ENCODE results near the gene ITFG2.

ITFG2 gene

DNA sequence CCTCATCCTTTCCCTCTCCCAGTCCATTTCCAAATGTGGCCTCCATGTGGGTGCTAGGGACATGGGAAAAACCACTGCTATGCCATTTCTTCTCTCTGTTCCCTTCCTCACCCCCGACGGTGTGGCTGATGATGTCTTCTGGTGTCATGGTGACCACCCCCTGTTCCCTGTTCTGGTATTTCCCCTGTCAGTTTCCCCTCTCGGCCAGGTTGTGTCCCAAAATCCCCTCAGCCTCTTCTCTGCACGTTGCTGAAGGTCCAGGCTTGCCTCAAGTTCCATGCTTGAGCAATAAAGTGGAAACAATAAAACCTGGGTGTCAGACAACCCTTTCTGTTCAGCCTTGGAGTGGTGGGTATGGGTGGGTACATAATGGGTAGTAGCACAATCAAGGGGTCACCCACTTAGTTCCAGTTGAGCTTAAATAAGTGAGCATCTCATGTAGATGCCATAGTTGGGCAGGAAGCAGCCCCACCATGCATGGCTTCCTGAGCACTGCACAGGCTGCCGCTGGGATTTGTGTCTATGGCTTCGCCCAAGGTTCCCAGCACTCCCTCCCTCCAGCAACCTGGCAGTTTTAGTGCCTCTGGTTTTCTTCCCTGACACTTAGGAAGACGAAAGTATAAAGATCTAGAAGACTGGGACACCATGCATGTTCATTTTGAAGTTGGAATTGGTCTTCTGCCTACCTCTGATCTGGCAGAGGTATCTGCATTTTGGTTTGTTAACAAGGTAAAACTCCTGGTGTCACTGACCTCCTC lies 8.7 kb upstream of the ITFG2 start:
- intact Hi-C loops (cut with micrococcal nuclease): no loop called here
- Mint-ChIP-seq H3K27ac (peak overlapping the region; percentile 20), H3K4me3 (no peak overlapping the region), H3K4me1 (ENCODE audit: low read depth) (peaks cover 5% of the 10 kb centered on the region), H3K9me3 (no peaks in the 10 kb centered on the region), H3K36me3 (ENCODE audit: low read depth) (peaks cover 87% of the 10 kb centered on the region), H3K27me3 (no peaks in the 10 kb centered on the region)

DNA sequence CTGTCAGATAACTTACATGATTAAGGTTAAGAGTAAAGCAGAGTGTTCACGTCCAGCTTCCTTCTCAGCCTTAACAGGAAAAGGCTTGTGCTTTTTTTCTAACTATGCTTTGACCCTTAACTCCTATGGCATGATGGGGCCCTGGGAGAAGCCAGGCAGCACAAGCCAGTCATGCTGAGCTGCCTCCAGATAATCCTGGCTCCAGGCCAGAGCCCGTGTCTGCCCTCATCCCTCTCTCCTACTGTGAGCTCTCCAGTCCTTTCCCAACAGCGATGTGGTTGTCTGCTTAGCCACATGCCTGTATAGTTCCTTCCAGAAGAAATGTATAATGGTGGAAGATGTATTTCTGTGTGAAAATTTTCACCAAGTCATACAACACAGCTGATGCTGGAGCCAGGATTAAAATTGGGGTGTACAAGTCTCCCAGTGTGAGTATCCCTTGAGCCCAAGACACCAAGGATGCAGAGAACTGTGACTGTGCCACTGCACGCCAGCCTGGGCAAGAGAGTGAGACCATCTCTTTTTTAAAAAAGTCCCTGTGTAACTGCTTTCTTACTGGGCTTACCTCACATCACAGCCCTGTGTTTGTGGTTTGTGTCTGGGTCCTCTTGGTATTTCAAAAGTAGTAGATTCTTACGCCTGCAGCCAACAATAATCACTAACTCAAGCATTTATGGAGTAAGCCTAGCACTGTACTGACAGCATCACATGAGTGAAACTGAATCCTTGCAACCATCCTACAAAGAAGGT lies 7.9 kb upstream of the ITFG2 start:
- peaks cover 5% of the 10 kb centered on the region for H3K4me1 Mint-ChIP-seq (ENCODE audit: low read depth)
- no peaks in the 10 kb centered on the region for H3K9me3 Mint-ChIP-seq
- peaks cover 79% of the 10 kb centered on the region for H3K36me3 Mint-ChIP-seq (ENCODE audit: low read depth)
- intact Hi-C loops (cut with micrococcal nuclease): no loop called here
- peak overlapping the region; percentile 20 for H3K27ac Mint-ChIP-seq
- H3K4me3 Mint-ChIP-seq: no peak overlapping the region
- no peaks in the 10 kb centered on the region for H3K27me3 Mint-ChIP-seq

DNA sequence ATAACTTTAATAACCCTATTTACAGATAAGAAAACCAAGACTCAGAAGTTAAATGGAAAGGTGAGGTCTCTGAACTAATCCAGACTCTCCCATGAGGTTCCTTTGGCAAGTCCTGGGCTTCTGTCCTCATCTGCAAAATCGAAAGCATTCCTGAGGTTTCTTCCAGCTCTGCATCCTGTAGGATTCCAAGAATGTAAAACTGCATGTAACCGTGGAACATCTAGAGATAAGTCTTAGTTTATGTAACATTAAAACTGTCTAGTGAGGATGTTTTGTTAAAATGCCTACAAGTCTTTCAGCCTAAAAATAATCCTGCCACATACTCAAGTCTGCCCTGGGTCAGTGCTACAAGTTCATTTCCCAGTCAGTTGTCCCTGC lies 7.3 kb upstream of the ITFG2 start:
- Mint-ChIP-seq H3K27ac (no peak overlapping the region), H3K27me3 (no peaks in the 10 kb centered on the region), H3K9me3 (no peaks in the 10 kb centered on the region), H3K4me1 (ENCODE audit: low read depth) (peaks cover 5% of the 10 kb centered on the region), H3K36me3 (ENCODE audit: low read depth) (peaks cover 74% of the 10 kb centered on the region), H3K4me3 (no peak overlapping the region)
- intact Hi-C loops (cut with micrococcal nuclease): no loop called here

DNA sequence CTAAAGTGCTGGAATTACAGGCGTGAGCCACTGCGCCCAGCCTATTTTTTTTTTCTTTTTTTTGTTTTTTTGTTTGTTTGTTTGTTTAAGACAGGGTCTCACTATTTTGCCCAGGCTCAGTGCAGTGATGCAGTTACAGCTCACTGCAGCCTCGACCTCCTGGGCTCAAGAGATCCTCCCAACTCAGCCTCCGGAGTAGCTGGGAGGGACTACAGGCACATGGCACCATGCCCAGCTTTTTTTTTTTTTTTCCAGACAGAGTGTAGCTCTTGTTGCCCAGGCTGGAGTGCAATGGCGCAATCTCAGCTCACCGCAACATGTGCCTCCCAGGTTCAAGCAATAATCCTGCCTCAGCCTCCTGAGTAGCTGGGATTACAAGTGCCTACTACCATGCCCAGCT lies 5.8 kb upstream of the ITFG2 start:
- Mint-ChIP-seq H3K4me1 (ENCODE audit: low read depth) (peaks cover 5% of the 10 kb centered on the region), H3K36me3 (ENCODE audit: low read depth) (peaks cover 58% of the 10 kb centered on the region), H3K27me3 (no peaks in the 10 kb centered on the region), H3K4me3 (no peak overlapping the region), H3K27ac (no peak overlapping the region), H3K9me3 (no peaks in the 10 kb centered on the region)
- intact Hi-C loops (cut with micrococcal nuclease): no loop called here

DNA sequence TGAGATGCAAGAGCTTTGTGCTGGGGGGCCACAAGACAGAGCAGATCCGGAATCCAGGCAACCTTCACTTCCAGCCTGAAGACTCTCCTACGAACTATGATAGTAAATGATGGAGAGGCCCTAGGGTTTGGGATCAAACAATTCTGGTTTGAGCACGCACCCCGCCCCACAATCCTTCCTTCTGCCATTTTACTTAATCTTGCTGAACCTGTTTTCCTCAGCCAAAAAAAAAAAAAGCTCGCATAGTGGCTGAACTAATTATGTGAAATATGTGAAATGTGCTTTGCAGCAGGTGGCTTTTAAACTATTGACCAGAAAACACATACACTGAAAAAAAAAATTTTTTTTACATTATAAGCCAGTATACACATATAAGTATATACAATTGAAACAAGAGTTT lies 667 bp upstream of the ITFG2 start:
- no peaks in the 10 kb centered on the region for H3K27me3 Mint-ChIP-seq
- H3K4me3 Mint-ChIP-seq: peak overlapping the region; percentile 9
- H3K4me1 Mint-ChIP-seq (ENCODE audit: low read depth): peaks cover 17% of the 10 kb centered on the region
- H3K36me3 Mint-ChIP-seq (ENCODE audit: low read depth): peaks cover 45% of the 10 kb centered on the region
- intact Hi-C loops (cut with micrococcal nuclease): loop anchor here (2.0 kb wide), 1 partner anchor 67 kb away; no protein-coding TSS in a partner anchor
- peak overlapping the region; percentile 99 for H3K27ac Mint-ChIP-seq
- H3K9me3 Mint-ChIP-seq: no peaks in the 10 kb centered on the region

DNA sequence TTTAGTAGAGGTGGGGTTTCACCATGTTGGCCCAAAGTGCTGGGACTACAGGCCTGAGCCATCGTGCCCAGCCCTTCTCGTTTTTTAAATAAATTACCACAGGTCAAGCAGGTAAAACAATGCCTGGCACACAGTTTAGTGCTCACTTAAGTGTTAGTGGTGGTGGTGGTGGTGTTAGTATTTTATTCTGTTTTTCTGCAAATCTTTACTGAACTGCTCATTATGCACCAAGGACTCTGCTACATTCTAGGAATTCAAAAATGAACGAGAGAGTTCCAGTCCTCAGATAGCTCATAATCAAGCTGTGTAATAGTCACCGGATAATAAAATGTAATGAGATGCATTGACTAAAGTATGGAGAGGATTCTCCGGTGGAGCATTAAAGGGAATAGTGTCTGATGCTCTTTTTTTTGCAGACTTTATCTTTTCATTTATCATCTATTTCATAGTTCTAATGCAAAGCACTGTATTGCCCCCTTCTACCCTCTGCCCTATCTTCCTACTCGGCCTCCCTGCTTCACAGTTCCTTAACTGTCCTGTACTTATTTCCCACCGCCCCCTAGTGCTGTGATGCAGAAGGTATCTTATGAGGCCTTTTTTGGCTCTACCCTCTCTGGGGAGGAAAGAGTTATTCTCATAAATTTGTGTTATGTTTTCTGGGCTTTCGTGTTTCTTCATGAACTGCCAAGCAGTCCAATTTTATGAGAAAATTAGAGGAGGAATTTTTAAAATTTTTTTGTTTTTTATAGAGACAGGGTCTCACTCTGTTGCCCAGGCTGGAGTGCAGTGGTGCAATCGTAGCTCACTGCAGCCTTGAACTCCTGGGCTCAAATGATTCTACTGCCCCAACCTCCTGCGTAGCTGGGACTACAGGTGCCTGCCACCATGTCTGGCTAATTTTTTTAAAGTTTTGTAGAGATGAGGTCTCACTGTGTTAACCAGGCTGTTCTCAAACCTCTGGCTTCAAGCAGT lies 1.0 kb downstream of the ITFG2 start:
- Mint-ChIP-seq H3K27me3 (no peaks in the 10 kb centered on the region), H3K9me3 (no peaks in the 10 kb centered on the region), H3K4me1 (ENCODE audit: low read depth) (peaks cover 17% of the 10 kb centered on the region), H3K36me3 (ENCODE audit: low read depth) (peaks cover 49% of the 10 kb centered on the region), H3K27ac (peak overlapping the region; percentile 99), H3K4me3 (peak overlapping the region; percentile 100)
- intact Hi-C loops (cut with micrococcal nuclease): loop anchor here (1.0 to 2.0 kb wide), 2 partner anchors 19 to 65 kb away; partner anchors contain the start of gene FKBP4

DNA sequence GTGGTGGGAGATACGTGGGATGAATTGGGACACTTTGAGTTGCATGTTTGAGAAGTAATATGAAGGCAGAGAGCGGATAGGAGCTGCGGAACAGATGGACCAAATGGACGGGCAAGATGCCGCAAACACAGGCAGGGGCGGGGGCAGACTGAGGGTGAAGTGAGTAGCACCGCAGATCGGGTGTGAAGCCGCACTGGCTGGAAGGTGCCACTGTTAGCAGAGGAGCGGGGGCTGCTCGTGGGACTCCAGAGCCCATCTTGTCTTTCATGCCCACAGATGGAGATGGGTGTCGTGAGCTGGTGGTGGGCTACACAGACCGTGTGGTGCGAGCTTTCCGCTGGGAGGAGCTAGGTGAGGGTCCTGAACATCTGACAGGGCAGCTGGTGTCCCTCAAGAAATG lies 7.3 kb downstream of the ITFG2 start:
- Mint-ChIP-seq H3K27me3 (no peaks in the 10 kb centered on the region), H3K36me3 (ENCODE audit: low read depth) (peaks cover 100% of the 10 kb centered on the region), H3K27ac (no peak overlapping the region), H3K9me3 (no peaks in the 10 kb centered on the region), H3K4me3 (no peak overlapping the region), H3K4me1 (ENCODE audit: low read depth) (peaks cover under 1% of the 10 kb centered on the region)
- intact Hi-C loops (cut with micrococcal nuclease): no loop called here

DNA sequence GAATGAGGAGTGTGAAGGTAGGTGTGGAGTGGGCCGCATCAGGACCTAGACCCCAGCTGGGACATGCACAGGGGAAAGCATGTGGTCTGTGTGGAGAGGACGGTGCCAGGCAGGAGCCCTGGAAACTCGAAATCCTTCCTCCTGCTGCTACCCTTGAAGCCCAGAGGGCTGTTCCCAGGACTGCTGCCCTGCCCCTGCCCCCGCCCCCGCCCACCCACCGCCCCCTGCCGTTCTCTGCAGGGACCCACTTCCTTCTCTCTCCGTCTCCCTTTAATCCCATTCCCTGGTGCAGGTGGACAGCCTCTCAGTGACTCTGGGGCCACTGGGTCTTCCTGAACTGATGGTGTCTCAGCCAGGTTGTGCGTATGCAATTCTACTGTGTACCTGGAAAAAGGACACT lies 8.0 kb downstream of the ITFG2 start:
- intact Hi-C loops (cut with micrococcal nuclease): no loop called here
- no peaks in the 10 kb centered on the region for H3K4me1 Mint-ChIP-seq (ENCODE audit: low read depth)
- H3K9me3 Mint-ChIP-seq: no peaks in the 10 kb centered on the region
- peaks cover 100% of the 10 kb centered on the region for H3K36me3 Mint-ChIP-seq (ENCODE audit: low read depth)
- H3K4me3 Mint-ChIP-seq: no peak overlapping the region
- H3K27me3 Mint-ChIP-seq: no peaks in the 10 kb centered on the region
- no peak overlapping the region for H3K27ac Mint-ChIP-seq

DNA sequence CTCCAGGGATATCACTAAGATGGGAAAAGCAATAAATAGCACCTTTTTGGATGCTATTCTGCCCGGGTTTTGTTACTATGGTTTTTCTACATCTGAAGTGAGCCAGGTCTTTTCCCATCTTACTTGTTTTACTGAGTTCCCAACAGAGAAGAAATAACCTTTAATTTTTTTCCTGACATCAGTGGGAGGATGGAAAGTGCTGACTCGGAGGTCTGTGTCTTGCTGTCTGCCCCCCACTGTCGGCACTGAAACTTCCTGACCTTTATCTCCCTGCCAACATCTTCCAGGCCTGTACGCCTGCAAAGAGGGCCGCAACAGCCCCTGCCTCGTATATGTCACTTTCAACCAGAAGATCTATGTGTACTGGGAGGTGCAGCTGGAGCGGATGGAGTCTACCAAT lies 11.0 kb downstream of the ITFG2 start:
- Mint-ChIP-seq H3K27me3 (no peaks in the 10 kb centered on the region), H3K4me1 (ENCODE audit: low read depth) (no peaks in the 10 kb centered on the region), H3K9me3 (no peaks in the 10 kb centered on the region), H3K27ac (no peak overlapping the region), H3K36me3 (ENCODE audit: low read depth) (peaks cover 100% of the 10 kb centered on the region), H3K4me3 (no peak overlapping the region)
- intact Hi-C loops (cut with micrococcal nuclease): no loop called here

DNA sequence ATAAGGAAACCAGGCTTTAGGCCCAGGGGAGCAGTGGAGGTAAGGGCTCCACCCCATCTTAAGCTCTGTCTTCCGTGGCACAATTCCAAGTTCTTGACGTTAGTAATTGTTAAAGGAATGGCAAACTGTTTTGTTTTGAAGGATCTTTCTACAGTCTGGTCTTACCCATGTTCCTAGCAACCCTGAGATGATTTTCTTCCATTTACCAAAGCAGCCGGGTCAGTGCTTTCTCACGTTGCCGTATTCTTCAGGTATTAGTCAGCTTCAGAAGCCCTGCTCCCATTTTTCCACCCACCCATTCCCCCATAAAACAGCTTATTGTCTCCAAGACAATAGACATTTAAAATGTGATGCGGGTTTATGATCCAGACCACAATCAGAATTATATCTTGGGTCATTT lies 12.1 kb downstream of the ITFG2 start:
- Mint-ChIP-seq H3K27me3 (no peaks in the 10 kb centered on the region), H3K9me3 (no peaks in the 10 kb centered on the region), H3K36me3 (ENCODE audit: low read depth) (peaks cover 100% of the 10 kb centered on the region), H3K4me1 (ENCODE audit: low read depth) (no peaks in the 10 kb centered on the region), H3K4me3 (no peak overlapping the region), H3K27ac (no peak overlapping the region)
- intact Hi-C loops (cut with micrococcal nuclease): no loop called here

DNA sequence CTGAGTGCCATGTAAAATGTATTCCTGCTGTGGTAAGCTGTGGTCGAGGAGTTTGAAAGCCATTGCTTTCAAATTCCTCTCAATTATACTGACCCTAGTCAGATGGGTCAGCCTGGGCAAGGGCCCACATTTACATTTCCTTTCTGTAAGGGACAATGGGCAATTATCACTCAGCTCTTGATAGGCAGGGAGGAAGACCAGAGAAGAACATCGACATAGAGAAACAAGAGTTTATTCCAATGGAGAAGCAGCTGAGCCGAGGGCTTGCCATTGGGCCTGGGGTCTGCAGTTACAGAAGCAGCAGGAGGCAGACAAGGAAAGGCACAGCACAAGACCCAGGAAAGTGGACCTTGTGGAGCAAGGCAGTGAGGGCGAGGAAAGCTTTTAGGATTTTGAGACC lies 12.7 kb downstream of the ITFG2 start:
- no peaks in the 10 kb centered on the region for H3K27me3 Mint-ChIP-seq
- intact Hi-C loops (cut with micrococcal nuclease): no loop called here
- H3K27ac Mint-ChIP-seq: no peak overlapping the region
- no peaks in the 10 kb centered on the region for H3K4me1 Mint-ChIP-seq (ENCODE audit: low read depth)
- H3K36me3 Mint-ChIP-seq (ENCODE audit: low read depth): peaks cover 100% of the 10 kb centered on the region
- no peak overlapping the region for H3K4me3 Mint-ChIP-seq
- H3K9me3 Mint-ChIP-seq: no peaks in the 10 kb centered on the region

DNA sequence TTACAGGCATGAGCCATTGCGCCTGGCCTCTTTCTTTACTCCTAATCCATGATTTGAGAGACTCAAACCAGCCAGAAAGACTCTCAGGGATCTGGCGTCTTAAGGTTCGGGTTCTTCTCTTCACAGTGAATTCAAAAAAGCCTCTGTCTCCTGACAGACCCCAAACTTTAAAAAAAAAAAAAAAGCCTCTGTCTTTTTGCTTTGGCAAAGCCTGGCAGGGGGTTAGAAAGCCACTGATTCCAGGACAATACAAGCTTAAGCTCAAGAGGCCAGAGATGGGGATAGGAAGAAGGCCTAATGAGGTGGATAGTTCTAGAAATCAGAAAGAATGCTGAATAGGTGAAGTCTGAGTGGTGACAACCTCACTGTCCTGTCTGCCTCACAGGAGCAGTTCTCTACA lies 13.6 kb downstream of the ITFG2 start:
- no peak overlapping the region for H3K4me3 Mint-ChIP-seq
- intact Hi-C loops (cut with micrococcal nuclease): no loop called here
- no peaks in the 10 kb centered on the region for H3K4me1 Mint-ChIP-seq (ENCODE audit: low read depth)
- H3K27ac Mint-ChIP-seq: no peak overlapping the region
- no peaks in the 10 kb centered on the region for H3K27me3 Mint-ChIP-seq
- H3K9me3 Mint-ChIP-seq: no peaks in the 10 kb centered on the region
- peaks cover 99% of the 10 kb centered on the region for H3K36me3 Mint-ChIP-seq (ENCODE audit: low read depth)

DNA sequence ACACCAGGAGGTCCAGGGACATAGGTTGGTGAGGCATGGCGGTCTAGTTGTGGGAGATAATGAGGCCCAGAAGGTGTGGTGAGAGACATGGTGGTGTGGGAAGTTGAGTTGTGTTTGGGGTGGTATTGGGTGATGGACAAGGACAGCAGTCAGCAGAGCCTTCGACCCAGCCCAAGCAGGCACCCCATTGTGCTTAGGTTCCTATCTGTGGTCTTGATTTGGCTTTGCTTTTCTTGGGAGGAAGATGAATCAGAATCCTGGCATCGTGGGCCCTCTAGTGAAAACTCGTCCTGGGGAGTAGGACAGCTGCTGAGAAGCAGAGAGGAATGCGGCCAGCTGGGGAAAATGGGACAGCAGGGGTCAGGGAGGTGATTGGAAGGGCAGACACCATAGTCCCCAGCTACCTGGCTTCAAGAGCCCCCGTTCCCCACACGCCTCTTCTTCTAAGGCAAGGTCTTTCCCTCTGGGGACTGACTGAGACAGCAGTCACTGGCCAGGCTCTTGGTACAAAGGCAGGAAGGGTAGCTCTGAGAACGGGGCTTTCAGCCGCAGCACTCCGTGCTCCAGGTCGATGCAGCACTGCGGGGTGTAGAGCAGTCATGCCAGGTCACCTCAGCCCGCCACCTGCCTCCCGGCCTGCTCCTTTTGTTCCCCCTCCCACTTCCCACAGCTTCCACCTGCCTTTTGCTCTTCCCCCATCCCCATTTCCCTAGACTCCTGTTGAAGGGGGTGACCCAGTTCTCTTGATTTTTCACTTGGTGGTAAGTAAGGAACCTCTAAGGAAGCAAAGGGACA lies 14.4 kb downstream of the ITFG2 start:
- H3K27ac Mint-ChIP-seq: no peak overlapping the region
- H3K36me3 Mint-ChIP-seq (ENCODE audit: low read depth): peaks cover 99% of the 10 kb centered on the region
- H3K9me3 Mint-ChIP-seq: no peaks in the 10 kb centered on the region

More for the DNA sequence above, 14.4 kb downstream of the ITFG2 start:
- Mint-ChIP-seq H3K27me3 (no peaks in the 10 kb centered on the region), H3K4me1 (ENCODE audit: low read depth) (no peaks in the 10 kb centered on the region), H3K4me3 (no peak overlapping the region)
- intact Hi-C loops (cut with micrococcal nuclease): no loop called here

Data from dendritic cell treated with granulocyte-macrophage colony-stimulating factor and Interleukin-4, amounts not matched to agents 40 ng/mL and 50 ng/mL, for 4 days (primary cell).